Right ventricle myocardium superior (tissue), 1 donor: ENCODE results near the gene CADM1. TPM values are rescaled to one million over a fixed set of nuclear protein-coding genes. Genes with fewer than 3 reads are reported as not detected.

ENCODE experiments used
- ATAC-seq: fragments of 200-7000 bp; cut with Tn5 transposase; one replicate; pipeline ENCODE4 v1.9.1; 2020; ENCODE audit warnings: mild to moderate bottlenecking; ENCODE audit not compliant: poor library complexity
- DNase-seq: peaks from one replicate; pipeline ENCODE4 v3.0.0-alpha.2; 2020
- intact Hi-C: fragments of 100-400 bp; cut with DNase I; formaldehyde crosslinking; loops from one replicate; pipeline ENCODE4 v1.11.2; 2022
- total RNA-seq: library from RNA; stranded (reverse); fragmentation: NEBNext Ultra II Directional; extraction: Animal tissue kit (Norgen Biotek cat#: 25700); gene quantifications from one replicate; pipeline ENCODE4 v1.2.1, GENCODE V29; 2021
- donor health status: DM: no; HTN: yes; CAD: no; lungs with severe emphysema.

CADM1 gene
- total RNA-seq, 1 donor from 2014 or later, result 32.0 TPM

DNA sequence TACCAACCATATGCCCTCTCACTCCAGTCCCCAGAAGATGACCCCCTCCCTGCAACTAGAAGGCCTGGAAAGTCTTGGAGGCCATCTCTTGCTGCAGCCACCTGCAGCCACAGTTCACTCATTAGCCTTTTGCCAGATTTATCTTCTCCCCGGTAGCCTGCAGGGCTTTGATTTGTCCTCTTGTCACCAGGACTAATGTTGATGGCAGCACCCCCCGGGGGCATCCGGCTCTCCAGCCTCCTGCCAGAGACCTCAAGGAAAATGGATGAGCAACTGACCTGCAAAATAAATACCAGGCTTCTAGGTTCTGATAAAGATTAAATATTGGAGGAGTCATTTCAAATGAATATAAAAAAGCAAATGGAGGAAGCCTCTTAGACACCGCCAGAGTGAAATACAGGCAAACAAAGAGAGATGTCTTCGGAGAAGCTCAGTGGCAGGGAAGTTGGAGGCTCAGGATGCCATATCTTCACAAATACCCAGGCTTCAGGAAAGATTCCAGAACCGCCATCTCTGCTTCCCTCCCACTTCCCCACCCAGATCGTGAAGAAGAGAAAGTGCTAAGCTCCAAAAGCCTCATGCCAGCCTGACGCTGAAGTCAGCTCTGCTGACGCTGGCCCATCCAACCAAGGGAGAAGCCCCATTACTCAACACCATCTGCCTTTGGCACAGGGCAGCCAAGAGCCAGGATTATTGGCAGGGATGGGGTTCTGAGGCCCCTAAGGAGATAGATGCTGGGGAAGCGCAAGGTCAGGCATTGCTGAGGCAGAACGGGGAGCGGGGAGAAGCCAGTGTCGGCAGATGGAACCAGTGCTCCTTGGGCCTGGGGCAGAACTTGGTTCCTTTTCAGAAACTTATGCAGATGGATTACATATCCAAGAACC is 362.7 kb downstream of the CADM1 start:
- ATAC-seq (no peak), DNase-seq (no peak)
- intact Hi-C loops, result no loop called here

DNA sequence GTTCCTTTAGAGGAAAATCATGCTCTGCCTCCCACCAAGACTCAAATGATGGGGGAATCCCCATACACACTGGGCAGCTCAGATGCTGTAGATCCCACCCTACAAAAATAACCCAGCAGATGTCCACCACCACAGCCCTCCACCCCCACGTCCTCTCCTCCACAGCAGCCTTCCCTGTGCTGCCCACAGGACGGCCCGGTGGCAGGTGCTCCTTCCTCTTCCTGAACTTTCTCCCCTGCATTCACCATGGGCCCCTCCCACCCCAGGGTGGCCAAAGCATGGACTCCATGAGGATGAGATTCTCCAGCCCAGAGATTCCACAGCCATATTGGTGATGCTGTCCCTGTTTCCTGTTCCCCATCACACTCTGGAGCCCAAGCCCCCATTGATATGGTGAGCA is 368.3 kb downstream of the CADM1 start:
- intact Hi-C loops, result no loop called here
- no peak for ATAC-seq
- no peak for DNase-seq

DNA sequence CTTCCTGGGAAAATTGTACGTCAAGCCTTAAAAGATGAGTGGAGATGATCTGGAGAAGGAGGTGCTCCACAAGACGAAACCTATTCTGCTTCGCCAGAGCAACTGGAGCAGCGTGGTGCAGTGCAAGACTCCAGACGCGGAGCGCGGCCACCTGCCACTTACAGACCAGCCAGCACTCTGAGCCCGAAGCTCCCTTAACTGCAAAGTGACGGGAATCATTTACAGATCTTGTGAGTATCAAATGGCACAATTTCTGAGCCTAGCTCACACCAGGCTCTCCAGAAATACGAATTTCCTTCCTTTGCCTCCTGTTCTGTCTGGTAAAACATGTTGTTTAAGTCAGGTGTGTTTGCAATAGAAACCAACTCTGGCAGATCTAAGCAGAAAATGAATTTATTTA is 369.3 kb downstream of the CADM1 start:
- intact Hi-C loops, result no loop called here
- DNase-seq, result no peak
- ATAC-seq, result no peak

DNA sequence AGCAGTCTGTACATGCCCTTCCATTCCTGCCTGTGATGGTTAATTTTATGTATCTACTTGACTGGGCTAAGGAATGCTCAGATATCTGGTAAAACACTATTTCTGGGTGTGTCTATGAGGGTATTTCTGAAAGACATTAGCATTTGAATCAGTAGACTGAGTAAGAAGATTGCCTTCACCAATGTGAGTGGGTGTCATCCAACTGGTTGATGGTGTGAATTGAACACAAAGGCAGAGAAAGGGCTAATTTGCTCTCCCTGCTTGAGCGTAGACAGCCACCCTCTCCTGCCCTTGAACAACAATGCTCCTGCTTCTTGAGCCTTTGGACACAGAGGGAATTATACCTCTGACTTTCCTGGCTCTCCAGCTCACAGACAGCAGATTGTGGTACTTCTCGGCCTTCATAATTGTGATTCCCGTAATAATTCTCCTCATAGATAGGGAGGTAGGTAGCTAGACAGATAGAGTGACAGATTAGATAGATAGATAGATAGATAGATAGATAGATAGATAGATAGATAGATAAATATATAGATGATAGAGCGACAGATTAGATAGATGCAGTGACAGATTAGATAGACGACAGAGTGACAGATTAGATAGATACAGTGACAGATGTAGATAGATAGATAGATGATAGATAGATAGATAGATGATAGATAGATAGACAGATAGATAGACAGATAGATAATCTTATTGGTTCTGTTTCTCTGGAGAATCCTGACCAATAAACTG is 370.6 kb downstream of the CADM1 start:
- DNase-seq (no peak), ATAC-seq (no peak)
- intact Hi-C loops, result no loop called here

DNA sequence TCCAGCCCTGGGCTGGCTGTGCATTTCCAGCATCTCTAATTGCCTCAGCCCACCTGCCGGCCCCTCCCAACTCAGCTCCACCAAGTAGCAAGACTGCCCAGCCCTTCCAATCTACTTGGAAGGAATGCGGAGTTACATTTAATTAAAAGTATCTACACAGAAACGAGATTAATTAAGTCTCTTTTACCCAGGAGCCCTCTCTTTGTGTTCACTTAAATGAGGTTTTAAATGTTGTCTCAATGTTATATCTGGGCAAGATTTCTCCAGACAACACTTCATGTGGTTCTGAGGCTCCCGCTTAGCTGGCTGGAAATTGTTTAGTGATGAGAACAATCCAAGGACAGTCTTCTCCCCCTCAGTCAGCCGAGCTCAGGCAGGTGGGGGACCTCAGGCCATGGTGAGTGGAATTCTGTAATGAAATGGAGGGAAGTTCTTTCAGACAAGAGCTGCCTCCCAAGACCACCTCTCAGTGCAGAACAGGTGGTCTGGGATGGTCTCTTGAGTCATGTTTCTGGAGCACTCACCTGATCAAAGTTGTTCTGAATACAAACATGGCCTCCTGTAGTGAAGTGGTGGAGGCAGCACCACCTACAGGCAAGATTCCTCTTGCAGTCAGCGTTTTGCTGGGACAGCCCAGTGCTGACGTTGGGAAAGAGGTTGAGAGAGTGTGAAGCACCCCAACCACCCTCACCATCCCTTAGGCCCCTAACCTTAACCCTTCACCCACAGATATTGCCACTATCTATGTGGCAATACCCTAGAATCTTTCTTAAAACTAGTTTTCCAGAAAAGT is 371.6 kb downstream of the CADM1 start:
- ATAC-seq (no peak), DNase-seq (no peak)
- intact Hi-C loops, result no loop called here

DNA sequence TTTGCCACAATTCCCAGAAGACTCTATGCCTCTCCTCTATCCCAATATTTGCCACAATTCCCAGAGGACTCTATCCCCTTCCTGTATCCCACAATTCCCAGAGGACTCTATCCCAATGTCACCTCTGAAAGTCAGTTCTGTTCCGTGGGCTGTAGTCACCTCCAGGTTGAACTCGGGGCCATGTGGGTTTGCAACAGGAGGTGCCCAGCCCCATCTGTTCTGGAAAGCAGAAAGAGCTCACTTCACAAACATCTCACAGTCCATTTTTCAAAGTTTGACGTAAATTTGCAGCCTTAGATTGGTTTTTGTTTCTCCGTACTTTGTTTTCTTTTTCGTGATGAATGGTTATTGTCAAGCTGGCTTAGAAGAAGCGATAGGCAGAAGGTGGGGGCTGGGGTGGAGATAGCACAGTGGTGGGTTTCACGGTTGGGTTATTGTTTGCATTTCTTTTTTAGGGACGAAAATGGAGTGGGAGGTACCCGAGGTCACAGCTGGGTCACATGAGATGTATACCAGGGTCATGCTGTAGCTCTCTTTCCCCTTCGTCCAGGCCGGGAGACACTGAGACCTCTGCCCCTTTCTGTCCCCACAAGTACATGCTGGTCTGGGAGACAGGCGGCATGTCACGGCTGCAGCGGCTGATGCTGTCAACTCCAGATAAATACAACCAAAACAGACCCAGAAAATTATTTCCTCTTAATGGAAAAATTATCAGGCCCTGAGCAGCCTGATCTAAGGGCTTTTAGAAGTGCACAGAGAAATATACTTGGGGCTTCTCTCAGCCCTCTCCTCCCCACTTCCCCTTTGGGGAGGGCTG is 374.5 kb downstream of the CADM1 start:
- no peak for ATAC-seq
- intact Hi-C loops, result no loop called here

DNA sequence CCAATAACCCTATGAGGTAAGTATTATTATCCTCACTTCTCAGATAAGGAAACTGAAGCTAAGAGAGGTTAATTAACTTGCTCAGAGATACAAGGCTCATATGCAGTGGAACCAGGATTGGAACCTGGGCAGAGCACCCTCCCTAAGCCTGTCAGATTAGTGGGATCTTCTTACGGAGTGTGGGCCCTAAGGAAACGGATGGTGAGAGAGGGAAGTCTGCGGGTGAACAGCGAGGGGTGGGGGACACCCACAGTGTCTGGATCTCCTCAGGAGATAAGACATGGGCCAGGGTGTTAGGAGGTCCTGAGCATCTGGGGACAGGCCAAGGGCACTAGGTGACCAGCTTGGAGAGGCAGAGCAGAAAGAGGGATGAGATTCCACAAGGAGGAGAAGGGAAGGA is 376.0 kb downstream of the CADM1 start:
- DNase-seq (no peak), ATAC-seq (no peak)
- intact Hi-C loops, result no loop called here

More for the DNA sequence above, 374.5 kb downstream of the CADM1 start:
- DNase-seq, result no peak

DNA sequence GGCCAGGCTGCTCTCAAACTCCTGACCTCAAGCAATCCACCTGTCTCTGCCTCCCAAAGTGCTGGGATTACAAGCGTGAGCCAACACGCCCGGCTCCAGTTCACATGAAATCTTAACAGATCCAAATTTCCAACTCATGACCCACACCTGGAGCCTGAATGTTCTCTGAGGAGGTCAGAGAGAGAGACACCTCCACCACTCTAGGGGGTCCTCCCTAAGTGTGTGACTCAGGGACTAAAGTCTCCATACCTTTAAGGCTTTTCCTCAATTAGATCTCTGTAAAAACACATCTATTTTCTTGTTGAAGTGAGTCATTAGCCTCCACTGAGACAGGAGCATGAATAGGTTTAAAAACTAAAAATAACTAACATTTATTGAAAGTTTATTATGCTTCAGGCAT is 376.4 kb downstream of the CADM1 start:
- no peak for DNase-seq
- intact Hi-C loops, result no loop called here

DNA sequence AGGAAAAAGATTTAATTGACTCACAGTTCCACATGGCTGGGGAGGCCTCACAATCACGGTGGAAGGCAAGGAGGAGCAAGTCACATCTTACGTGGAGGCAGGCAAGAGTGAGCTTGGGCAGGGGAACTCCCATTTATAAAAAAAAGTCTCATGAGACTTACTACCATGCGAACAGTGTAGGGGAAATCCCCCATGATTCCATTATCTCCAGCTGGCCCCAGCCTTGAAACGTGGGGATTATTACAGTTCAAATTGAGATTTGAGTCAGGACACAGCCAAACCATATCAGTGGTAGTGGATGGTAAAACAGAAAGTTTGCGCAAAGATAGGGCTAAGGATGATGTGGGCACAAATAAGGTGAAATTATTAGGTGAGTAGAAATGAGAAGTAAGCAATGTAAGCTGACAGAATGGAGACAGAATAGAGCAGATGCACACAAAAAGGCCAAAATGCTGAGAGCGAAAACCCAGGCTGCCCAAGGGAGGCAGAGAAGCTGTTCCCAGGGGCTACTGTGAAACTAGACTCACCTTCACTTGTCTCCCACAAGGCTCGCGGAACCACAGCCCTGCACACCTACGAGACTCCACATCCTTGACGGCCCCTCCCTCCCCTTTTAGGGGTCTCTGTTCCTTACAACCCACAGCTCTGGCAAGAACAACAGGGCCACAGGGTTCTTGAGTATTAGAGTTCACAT is 377.6 kb downstream of the CADM1 start:
- DNase-seq (no peak), ATAC-seq (no peak)
- intact Hi-C loops, result no loop called here

More for the DNA sequence above, 376.4 kb downstream of the CADM1 start:
- ATAC-seq, result no peak

DNA sequence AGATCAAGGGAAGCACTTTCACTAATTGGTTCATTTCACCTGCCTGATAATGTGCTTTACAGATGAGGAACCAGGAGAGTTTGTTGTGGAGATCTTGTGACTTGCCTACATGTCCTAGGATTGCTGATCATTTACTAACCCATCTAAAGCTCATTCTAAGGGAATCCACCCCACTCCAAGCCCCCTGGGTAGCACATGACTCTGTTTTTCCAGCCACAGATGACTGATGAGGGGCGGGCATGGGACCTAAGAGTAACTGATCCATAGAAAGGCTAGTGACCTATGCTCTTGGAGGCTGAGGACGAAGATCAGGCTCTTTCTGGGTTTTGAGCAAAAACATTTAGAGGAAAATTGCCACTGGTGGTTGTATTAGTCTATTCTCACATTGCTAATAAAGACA is 378.1 kb downstream of the CADM1 start:
- DNase-seq, result no peak

DNA sequence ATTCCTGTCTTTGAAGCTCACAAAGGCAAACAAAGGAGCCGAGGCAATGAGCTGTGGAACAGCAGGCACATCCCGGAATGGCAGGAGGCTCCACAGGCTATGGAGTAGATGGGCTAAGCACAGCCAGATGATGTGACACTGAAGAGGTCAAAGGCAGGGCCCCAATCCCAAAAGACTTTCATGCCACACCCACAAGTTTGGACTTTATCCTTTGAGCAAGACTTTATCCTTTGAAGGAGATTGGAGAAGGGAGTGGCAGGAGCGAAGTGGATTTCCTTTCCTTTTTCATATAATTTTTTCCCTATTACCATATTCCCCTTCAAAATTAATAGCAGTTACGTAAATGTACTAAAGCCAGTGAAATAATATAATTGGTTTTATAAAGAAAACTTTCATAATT is 379.4 kb downstream of the CADM1 start:
- DNase-seq (no peak), ATAC-seq (no peak)
- intact Hi-C loops, result no loop called here

More for the DNA sequence above, 378.1 kb downstream of the CADM1 start:
- ATAC-seq, result no peak
- intact Hi-C loops, result no loop called here

DNA sequence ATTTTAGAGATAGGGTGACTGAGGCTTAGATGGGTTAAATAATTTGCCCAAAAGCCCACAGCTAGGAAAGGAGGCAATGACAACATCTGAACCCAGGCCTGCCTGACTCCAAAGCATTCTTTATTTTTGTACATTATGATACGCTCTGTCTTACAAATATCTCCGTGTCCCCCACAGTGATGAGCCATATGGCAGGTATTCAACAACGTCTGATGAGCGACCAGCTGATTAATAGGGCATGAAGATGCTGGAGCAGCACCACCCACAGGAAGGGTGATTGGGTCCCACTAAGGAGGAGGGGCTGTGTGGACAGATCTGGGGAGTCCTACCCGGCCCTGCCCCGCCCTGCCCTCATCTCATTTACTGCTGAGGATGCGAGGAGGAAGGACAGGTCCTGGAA is 380.6 kb downstream of the CADM1 start:
- no peak for ATAC-seq
- intact Hi-C loops, result no loop called here
- no peak for DNase-seq

DNA sequence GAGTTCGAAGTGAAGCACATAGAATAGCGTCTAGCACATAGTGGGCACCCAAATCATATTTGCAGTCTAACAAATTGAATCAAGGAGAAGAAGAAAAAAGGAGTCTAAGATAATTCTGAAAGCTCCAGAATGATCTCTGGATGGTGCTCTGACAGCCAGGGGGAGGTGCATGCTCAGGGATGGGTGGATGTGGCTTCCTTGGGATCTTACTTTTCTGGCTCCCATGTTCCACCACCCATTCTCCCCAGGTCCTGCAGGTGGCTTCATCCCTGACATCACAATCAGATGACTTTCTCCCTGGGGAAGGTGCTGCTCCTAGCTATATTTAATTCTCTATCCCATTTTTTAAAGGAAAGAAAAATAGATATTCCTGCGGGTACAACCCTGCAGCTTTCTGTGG is 381.9 kb downstream of the CADM1 start:
- no peak for DNase-seq
- no peak for ATAC-seq
- intact Hi-C loops, result no loop called here
